ENCODE data around the gene MICALL2. TPM values are rescaled to one million over a fixed set of nuclear protein-coding genes. Genes with fewer than 3 reads are reported as not detected.

The MICALL2 gene
- total RNA-seq, 4 donors from 2014 or later, result 10.0 to 16.6 (median 14.3) TPM

DNA sequence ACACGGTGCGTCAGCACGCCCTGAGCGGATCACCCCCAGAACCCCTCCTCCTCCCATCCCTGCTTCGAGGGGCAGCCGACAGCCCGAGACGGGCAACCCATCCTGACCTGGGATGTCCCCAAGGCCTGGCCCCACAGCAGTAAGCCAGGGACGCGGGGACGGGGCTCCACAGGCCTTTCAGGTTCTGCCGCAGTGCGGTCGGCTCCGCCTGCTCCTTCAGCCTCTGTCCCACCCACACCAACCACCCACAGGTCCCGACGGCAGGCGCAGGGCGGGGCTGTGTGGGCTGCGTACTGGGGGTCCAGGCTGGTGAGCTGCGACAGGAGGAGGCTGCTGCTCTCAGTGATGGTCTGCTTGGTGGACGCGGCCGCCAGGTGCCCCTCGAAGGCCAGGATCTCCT lies 28.2 kb upstream of the MICALL2 start:
- no peaks in the 10 kb centered on the region for H3K9me3 ChIP-seq
- no peaks in the 10 kb centered on the region for H3K27me3 ChIP-seq
- H3K4me1 ChIP-seq, result no peaks in the 10 kb centered on the region
- no peak for TF ChIP-seq POLR2A (IDR thresholded peaks at IDR 0.05)
- TF ChIP-seq, protein P1, sequence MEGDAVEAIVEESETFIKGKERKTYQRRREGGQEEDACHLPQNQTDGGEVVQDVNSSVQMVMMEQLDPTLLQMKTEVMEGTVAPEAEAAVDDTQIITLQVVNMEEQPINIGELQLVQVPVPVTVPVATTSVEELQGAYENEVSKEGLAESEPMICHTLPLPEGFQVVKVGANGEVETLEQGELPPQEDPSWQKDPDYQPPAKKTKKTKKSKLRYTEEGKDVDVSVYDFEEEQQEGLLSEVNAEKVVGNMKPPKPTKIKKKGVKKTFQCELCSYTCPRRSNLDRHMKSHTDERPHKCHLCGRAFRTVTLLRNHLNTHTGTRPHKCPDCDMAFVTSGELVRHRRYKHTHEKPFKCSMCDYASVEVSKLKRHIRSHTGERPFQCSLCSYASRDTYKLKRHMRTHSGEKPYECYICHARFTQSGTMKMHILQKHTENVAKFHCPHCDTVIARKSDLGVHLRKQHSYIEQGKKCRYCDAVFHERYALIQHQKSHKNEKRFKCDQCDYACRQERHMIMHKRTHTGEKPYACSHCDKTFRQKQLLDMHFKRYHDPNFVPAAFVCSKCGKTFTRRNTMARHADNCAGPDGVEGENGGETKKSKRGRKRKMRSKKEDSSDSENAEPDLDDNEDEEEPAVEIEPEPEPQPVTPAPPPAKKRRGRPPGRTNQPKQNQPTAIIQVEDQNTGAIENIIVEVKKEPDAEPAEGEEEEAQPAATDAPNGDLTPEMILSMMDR (IDR thresholded peaks at IDR 0.05), result no peak
- H3K27ac ChIP-seq, result no peak overlapping the region
- peaks cover 47 to 58% of the 10 kb centered on the region in 2 donors for H3K36me3 ChIP-seq
- no peak for DNase-seq
- H3K4me3 ChIP-seq (replicated peaks in 1 of 3), result no peak overlapping the region
- 90 to 92% methylated on average over 7 to 21 of the region's 25 CpGs for WGBS, 2 donors
- intact Hi-C loops (cut with DNase I), result no loop called here

DNA sequence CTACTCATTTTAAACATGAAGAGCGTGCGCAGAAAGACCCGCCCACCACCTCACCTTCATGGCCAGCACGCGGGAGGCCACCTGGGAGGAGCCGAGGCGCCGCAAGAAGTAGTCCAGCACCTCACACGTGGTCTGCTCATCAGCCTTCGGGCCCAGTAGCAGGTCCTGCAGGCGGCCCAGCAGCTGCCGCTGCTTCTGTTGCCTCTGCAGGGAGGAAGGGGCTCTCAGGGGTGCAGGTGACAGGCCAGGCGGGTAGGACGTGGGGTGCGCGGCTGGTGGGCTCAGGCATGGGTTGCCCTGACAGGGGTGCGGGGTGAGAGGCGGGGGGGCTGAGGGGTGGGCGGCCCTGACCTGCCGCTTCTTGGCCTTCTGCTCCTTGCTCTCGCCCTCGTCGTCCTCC lies 27.3 kb upstream of the MICALL2 start:
- WGBS, 2 donors, result 80 to 98% methylated on average over 3 to 10 of the region's 23 CpGs
- H3K4me3 ChIP-seq (replicated peaks in 1 of 3), result no peak overlapping the region
- H3K9me3 ChIP-seq, result no peaks in the 10 kb centered on the region
- peaks cover 53 to 63% of the 10 kb centered on the region in 2 donors for H3K36me3 ChIP-seq
- no peaks in the 10 kb centered on the region for H3K4me1 ChIP-seq
- TF ChIP-seq POLR2A (IDR thresholded peaks at IDR 0.05), result no peak
- TF ChIP-seq, protein P1 (IDR thresholded peaks at IDR 0.05), result no peak
- intact Hi-C loops (cut with DNase I), result no loop called here
- no peak overlapping the region for H3K27ac ChIP-seq
- H3K27me3 ChIP-seq, result no peaks in the 10 kb centered on the region
- no peak for DNase-seq

DNA sequence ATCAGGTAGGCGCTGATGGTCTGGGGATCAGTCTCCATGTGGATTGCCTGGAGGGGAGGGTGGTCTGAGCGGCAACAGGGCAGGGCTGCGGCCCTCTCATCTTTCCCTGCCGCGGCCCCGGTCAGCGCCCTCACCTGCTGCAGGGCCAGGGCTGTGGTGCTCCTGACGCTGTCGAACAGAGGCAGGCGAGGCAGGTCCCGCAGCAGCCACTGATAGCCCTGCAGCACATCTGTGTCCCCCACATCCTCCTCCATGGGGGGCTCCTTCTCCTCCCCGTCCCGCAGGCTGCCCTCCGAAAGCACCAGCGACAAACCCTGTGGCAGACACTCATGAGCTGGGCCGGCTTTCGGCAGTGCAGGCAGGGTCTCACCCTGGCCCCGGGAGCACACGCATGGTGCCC lies 25.9 kb upstream of the MICALL2 start:
- Histone ChIP-seq H3K36me3 (peaks cover 65 to 72% of the 10 kb centered on the region in 2 donors), H3K4me3 (replicated peaks in 1 of 3) (no peak overlapping the region), H3K27me3 (no peaks in the 10 kb centered on the region), H3K4me1 (no peaks in the 10 kb centered on the region), H3K27ac (no peak overlapping the region), H3K9me3 (no peaks in the 10 kb centered on the region)
- 93 to 97% methylated on average over 9 to 17 of the region's 19 CpGs for WGBS, 2 donors
- DNase-seq, result no peak
- intact Hi-C loops (cut with DNase I), result no loop called here
- TF ChIP-seq POLR2A (IDR thresholded peaks at IDR 0.05), result no peak
- TF ChIP-seq, protein P1 (IDR thresholded peaks at IDR 0.05), result no peak

DNA sequence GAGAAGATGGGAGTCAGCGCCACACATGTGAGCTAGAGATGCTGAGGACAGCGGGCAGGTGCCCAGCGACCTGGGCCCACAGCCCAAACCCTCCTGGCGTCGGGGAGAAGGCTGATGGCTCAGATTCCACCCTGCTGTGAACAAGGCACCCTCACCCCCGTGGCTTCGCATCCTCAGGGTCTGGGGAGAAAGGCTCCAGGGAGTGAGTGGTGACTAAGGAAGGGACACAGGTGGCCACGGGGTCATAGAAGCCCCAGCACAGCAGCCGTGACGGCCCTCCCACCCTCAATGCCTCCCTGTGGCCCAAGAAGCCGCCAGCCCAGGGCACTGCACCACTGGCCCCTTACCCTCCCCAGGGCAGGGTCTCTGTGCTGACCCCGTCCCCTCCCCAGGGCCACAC lies 25.3 kb upstream of the MICALL2 start:
- H3K4me3 ChIP-seq (replicated peaks in 1 of 3), result no peak overlapping the region
- H3K27ac ChIP-seq, result no peak overlapping the region
- 94 to 98% methylated on average over 8 to 10 of the region's 12 CpGs for WGBS, 2 donors
- no peak for DNase-seq
- H3K27me3 ChIP-seq, result no peaks in the 10 kb centered on the region
- peaks cover 70 to 72% of the 10 kb centered on the region in 2 donors for H3K36me3 ChIP-seq
- intact Hi-C loops (cut with DNase I), result no loop called here
- no peak for TF ChIP-seq POLR2A (IDR thresholded peaks at IDR 0.05)
- TF ChIP-seq, protein P1 (IDR thresholded peaks at IDR 0.05), result no peak
- H3K9me3 ChIP-seq, result no peaks in the 10 kb centered on the region
- H3K4me1 ChIP-seq, result no peaks in the 10 kb centered on the region

DNA sequence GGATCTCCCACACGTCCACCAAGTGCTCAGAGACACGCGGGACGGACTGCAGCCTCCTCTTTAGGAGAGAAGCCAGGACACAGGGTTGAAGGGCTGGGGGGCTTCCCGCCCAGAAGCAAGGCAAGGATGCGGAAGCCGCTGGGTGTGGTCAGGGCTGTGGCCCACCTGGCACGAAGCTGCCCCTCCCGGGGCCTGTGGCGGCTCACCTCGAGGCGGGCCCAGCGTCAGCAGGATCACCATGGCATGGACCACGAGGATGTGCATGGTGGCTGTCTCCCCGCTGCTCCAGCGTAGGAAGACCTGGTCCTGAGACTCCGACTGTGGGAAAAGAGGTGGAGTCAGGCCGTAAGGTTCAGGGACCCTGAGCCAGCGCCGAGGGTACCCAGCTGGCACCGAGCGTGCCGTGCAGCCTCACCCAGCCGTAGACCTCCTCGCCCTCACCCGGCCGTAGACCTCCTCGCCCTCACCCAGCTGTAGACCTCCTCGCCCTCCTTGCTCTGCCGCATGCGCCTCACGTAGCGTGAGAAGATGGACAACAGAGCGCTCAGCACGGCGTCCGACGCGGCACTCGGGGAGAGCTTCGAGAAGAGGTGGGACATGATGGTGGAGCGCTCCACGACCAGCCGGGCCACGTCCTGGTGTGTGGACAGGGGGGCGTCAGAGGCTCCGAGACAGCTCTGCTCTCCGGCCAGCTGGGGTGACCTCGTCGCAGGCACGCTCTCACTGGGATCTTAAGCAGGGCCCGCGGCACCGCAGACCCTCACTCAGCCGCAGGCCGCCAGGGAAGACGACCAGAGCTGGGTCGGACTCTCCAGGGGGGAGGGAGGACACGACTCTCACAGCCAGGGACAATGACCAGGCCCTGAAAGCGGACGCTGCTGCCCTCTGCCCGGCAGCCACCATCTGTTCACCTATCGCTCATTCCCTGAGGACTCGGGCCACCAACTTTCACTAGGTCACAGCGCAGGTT lies 24.6 kb upstream of the MICALL2 start:
- no peak for DNase-seq
- 97% methylated on average over 45 to 49 of the region's 65 CpGs for WGBS, 2 donors
- Histone ChIP-seq H3K27ac (no peak overlapping the region), H3K36me3 (peaks cover 62 to 66% of the 10 kb centered on the region in 2 donors), H3K4me1 (no peaks in the 10 kb centered on the region), H3K4me3 (replicated peaks in 1 of 3) (no peak overlapping the region), H3K27me3 (no peaks in the 10 kb centered on the region), H3K9me3 (no peaks in the 10 kb centered on the region)
- intact Hi-C loops (cut with DNase I), result no loop called here
- TF ChIP-seq POLR2A (IDR thresholded peaks at IDR 0.05), result no peak
- TF ChIP-seq, protein P1 (IDR thresholded peaks at IDR 0.05), result no peak
